IMR-90 (cell line): ENCODE results near the gene UBE3C.

ENCODE experiments used
- BHLHE40 ChIP-seq: fragments of 150-350 bp; IDR thresholded peaks from 2 replicates; pipeline ENCODE4 v1.6.1; 2016; ENCODE audit warnings: mild to moderate bottlenecking, low read depth, low read length
- CEBPB ChIP-seq: IDR thresholded peaks from 2 replicates; pipeline ENCODE4 v1.6.1; 2012; ENCODE audit warnings: low read depth, low read length, improper control_type of control experiment
- CTCF ChIP-seq: conservative IDR thresholded peaks from 2 replicates; pipeline ENCODE4 v1.5.1; 2012; ENCODE audit warnings: mild to moderate bottlenecking, low read depth, low read length, improper control_type of control experiment
- FOS ChIP-seq: fragments of 150-350 bp; IDR thresholded peaks from 2 replicates; pipeline ENCODE4 v1.6.1; 2016; ENCODE audit warnings: low read depth, low read length
- MAFK ChIP-seq: IDR thresholded peaks from 2 replicates; pipeline ENCODE4 v1.6.1; 2012; ENCODE audit warnings: low read depth, low read length, improper control_type of control experiment
- MAZ ChIP-seq: IDR thresholded peaks from 2 replicates; pipeline ENCODE4 v1.6.1; 2012; ENCODE audit warnings: low read depth, mild to moderate bottlenecking, low read length, improper control_type of control experiment, moderate library complexity, borderline replicate concordance
- MXI1 ChIP-seq: IDR thresholded peaks from 2 replicates; pipeline ENCODE4 v1.6.1; 2012; ENCODE audit warnings: low read depth, mild to moderate bottlenecking, low read length, moderate library complexity, borderline replicate concordance
- POLR2A ChIP-seq: IDR thresholded peaks from 2 replicates; pipeline ENCODE4 v1.6.1; 2012; ENCODE audit warnings: mild to moderate bottlenecking, low read depth, low read length
- RAD21 ChIP-seq: IDR thresholded peaks from 2 replicates; pipeline ENCODE4 v1.6.1; 2012; ENCODE audit warnings: low read length, improper control_type of control experiment
- RCOR1 ChIP-seq: IDR thresholded peaks from 2 replicates; pipeline ENCODE4 v1.6.1; 2012; ENCODE audit warnings: mild to moderate bottlenecking, low read length, improper control_type of control experiment; ENCODE audit not compliant: insufficient replicate concordance
- RFX5 ChIP-seq: IDR thresholded peaks from 2 replicates; pipeline ENCODE4 v1.8.0; 2012; ENCODE audit warnings: low read depth, mild to moderate bottlenecking, low read length, moderate library complexity
- SMC3 ChIP-seq: fragments of 150-350 bp; IDR thresholded peaks from 2 replicates; pipeline ENCODE4 v1.6.1; 2016; ENCODE audit warnings: low read depth, mild to moderate bottlenecking, antibody characterized with exemption, low read length, moderate library complexity
- TF ChIP-seq, protein P1 (sequence below): fragments of 150-350 bp; IDR thresholded peaks from 2 replicates; pipeline ENCODE4 v1.6.1; 2017; ENCODE audit warnings: mild to moderate bottlenecking, antibody characterized with exemption, low read length, low read depth

DNA sequence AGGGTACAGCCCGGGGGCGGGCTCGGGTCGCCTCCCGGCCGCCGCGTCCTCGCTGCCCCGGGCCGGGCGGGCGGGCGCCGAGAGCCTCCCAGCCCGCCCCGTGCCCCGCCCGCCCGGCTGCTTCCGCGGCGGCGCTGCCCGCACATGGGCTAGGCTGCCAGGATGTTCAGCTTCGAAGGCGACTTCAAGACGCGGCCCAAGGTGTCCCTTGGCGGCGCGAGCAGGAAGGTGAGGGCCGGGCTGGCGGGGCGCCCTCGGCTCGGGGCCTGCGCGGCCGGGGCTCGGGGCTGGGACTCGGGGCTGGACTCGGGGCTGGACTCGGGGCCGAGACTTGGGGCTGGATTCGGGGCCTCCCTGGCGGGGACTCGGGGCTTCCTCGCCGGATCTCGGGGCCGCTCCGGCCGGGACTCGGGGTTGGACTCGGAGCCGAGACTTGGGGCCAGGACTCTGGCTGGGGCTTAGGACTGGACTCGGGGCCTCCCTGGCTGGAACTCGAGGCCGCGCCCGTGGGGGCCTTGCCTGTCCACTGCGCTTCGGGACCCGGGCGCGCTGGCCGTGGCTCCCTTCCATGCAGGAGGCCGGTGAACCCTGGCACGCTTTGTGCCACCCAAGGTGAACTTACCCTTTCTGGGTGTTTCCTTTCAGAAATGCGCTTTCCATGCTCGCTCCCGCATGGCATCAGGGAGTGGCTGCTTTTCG lies 534 bp downstream of the UBE3C start:
- TF ChIP-seq SMC3 = no peak
- no peak for TF ChIP-seq CTCF
- no peak for TF ChIP-seq POLR2A
- TF ChIP-seq, protein P1, sequence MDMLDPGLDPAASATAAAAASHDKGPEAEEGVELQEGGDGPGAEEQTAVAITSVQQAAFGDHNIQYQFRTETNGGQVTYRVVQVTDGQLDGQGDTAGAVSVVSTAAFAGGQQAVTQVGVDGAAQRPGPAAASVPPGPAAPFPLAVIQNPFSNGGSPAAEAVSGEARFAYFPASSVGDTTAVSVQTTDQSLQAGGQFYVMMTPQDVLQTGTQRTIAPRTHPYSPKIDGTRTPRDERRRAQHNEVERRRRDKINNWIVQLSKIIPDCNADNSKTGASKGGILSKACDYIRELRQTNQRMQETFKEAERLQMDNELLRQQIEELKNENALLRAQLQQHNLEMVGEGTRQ = no peak
- TF ChIP-seq MXI1 = no peak; the same call in 1 of the 2 replicates
- TF ChIP-seq BHLHE40 = no peak
- TF ChIP-seq RAD21 = no peak
- no peak for TF ChIP-seq CEBPB
- TF ChIP-seq MAFK = no peak
- TF ChIP-seq RCOR1 = no peak
- TF ChIP-seq MAZ = 0 out of 2 replicates have a peak, but pooled peaks have one; percentile 3
- no peak for TF ChIP-seq FOS
- TF ChIP-seq RFX5 = no peak
